Measurements from ENCODE around the gene VIPAS39. TPM values are rescaled to one million over a fixed set of nuclear protein-coding genes. Genes with fewer than 3 reads are reported as not detected.

The VIPAS39 gene
- total RNA-seq, 1 donor from 2014 or later = 15.3 TPM

DNA sequence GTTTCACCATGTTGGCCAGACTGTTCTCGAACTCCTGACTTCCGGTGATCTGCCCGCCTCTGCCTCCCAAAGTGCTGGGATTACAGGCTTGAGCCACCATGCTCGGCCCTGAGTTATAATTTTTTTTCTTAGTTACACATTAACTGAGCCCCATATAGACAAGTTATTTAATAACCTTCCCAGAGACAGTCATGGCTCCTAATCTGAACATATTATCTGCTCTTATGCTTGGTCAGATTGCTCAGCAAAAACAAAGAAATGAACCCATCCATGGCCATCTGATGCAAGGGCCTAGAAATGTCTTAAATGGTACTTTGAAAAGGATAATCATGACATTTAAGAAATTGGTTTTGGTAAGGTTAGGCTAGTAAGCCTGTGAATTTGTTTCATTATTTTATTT, 67.2 kb downstream of the VIPAS39 start:
- Mint-ChIP-seq H3K27ac (no peak overlapping the region), H3K4me3 (no peak overlapping the region), H3K9me3 (no peaks in the 10 kb centered on the region), H3K27me3 (no peaks in the 10 kb centered on the region), H3K4me1 (no peaks in the 10 kb centered on the region), H3K36me3 (ENCODE audit: low read depth) (no peaks in the 10 kb centered on the region)
- ChIA-PET POLR2A (no interaction called here), CTCF (no interaction called here)
- intact Hi-C loops (cut with micrococcal nuclease) = no loop called here
- ATAC-seq (ENCODE audit: low read depth) (no peak), DNase-seq (no peak)
- TF ChIP-seq, protein P1, sequence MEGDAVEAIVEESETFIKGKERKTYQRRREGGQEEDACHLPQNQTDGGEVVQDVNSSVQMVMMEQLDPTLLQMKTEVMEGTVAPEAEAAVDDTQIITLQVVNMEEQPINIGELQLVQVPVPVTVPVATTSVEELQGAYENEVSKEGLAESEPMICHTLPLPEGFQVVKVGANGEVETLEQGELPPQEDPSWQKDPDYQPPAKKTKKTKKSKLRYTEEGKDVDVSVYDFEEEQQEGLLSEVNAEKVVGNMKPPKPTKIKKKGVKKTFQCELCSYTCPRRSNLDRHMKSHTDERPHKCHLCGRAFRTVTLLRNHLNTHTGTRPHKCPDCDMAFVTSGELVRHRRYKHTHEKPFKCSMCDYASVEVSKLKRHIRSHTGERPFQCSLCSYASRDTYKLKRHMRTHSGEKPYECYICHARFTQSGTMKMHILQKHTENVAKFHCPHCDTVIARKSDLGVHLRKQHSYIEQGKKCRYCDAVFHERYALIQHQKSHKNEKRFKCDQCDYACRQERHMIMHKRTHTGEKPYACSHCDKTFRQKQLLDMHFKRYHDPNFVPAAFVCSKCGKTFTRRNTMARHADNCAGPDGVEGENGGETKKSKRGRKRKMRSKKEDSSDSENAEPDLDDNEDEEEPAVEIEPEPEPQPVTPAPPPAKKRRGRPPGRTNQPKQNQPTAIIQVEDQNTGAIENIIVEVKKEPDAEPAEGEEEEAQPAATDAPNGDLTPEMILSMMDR (IDR thresholded peaks at IDR 0.05) = no peak

DNA sequence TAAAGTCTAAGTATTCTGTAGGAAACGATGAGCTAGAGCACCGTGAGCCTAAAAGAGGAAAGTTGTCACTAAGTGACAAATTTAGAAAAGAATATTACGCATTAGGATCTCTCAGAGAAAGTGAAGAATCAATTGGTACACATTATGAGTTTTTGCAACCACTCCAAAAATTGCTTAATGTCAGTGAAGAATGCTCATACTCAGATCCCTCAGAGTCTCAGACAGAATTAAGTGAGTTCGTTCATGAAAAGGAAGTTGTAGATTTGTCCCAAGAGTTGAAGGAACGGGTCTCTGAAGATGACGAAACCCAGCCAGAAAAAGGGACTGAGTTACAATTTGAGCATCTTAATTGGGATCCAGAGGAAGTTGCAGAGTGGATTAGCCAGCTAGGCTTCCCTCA, 78.7 kb downstream of the VIPAS39 start:
- TF ChIP-seq, protein P1 (IDR thresholded peaks at IDR 0.05) = no peak
- ChIA-PET POLR2A (no interaction called here), CTCF (no interaction called here)
- H3K36me3 Mint-ChIP-seq (ENCODE audit: low read depth) = peaks cover 6% of the 10 kb centered on the region
- H3K4me3 Mint-ChIP-seq = no peak overlapping the region
- H3K27me3 Mint-ChIP-seq = no peaks in the 10 kb centered on the region
- H3K4me1 Mint-ChIP-seq = peaks cover 23% of the 10 kb centered on the region
- DNase-seq (no peak), ATAC-seq (ENCODE audit: low read depth) (no peak)
- H3K9me3 Mint-ChIP-seq = peaks cover 3% of the 10 kb centered on the region
- intact Hi-C loops (cut with micrococcal nuclease) = loop anchor here (5.0 kb wide), 5 partner anchors 196 to 566 kb away; partner anchors contain the start of genes ANGEL1, CIPC, IRF2BPL and SNW1
- no peak overlapping the region for H3K27ac Mint-ChIP-seq

DNA sequence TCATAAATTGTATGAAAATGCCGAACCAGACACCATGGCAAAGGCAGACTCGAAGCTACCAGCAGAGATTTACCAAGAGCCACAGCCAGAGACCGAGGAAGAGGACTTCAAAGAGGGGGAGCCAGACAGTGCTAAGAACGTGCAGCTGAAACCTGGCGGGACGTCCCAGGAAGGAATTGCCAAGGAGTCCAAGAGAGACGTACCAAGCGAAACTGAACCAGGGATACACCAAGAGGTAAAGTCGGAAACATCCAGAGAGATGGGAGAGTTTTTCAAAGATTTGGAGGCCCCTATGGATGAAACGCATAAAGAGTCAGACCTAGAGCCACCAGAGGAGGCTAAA, 79.9 kb downstream of the VIPAS39 start:
- Mint-ChIP-seq H3K27ac (no peak overlapping the region), H3K4me1 (peaks cover 34% of the 10 kb centered on the region), H3K36me3 (ENCODE audit: low read depth) (peaks cover 6% of the 10 kb centered on the region), H3K27me3 (no peaks in the 10 kb centered on the region), H3K9me3 (peaks cover 3% of the 10 kb centered on the region), H3K4me3 (no peak overlapping the region)
- no peak for ATAC-seq (ENCODE audit: low read depth)
- ChIA-PET POLR2A (interaction anchor here (0.6 to 7.4 kb wide), 14 partner anchors 10 to 490 kb away, joined by 3 to 96 read pairs (median 4); partner anchors contain the start of genes AHSA1, GSTZ1, POMT2 and SNW1), CTCF (interaction anchor here (1.0 to 1.5 kb wide), 6 partner anchors 13 to 63 kb away, joined by 3 to 10 read pairs (median 4); partner anchors contain the start of genes GSTZ1 and POMT2)
- intact Hi-C loops (cut with micrococcal nuclease) = loop anchor here (1.0 to 5.0 kb wide), 9 partner anchors 29 to 565 kb away; partner anchors contain the start of genes ANGEL1, CIPC, GSTZ1 and IRF2BPL
- TF ChIP-seq, protein P1 (IDR thresholded peaks at IDR 0.05) = no peak
- no peak for DNase-seq

DNA sequence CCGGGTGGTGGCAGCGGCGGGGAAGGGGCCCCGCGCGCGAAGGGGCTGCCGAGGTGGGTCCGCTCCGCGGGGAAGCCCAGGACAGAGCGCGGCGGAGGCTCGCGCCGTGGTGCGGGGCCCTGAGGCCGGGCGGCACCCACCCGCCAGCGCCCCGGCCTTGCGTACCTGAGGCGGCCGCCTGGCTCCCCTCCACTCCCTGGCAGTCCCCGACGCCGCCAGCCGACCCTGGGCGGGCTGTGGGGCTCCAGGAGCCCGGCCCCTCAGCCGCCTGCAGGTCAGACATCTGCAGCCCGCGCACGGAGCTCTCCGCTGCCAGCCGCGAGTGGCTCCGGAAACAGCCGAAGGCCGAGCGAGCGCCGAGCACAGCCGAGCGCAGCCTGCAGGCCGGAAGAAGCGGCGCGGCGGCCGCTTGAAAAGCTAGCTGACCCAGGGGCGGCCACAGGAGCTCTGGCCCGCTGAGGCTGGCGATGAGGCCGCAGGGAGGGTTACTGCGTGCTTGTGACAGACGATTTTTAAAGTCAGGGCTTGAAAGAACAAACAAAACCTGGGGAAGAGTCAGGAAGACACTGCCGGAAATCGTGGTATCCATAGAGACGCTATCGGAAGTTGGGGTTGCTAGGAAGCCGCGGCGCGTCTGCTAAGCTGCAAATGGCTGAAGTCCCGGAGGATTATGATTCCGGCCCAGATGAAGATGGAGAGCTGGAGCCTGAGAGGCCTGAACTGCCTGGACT, 80.5 kb downstream of the VIPAS39 start, which contains the start of the genes SAMD15 and TMED8:
TSS of gene SAMD15 (plus strand) at position 609 of the 731 bp plus-strand sequence. CDS start at position 649, 40 bp downstream.
TSS of gene TMED8 (minus strand) at position 324 of the 731 bp plus-strand sequence. CDS start at position 283, 41 bp downstream.
- intact Hi-C loops (cut with micrococcal nuclease) = loop anchor here (1.0 to 5.0 kb wide), 10 partner anchors 29 to 565 kb away; partner anchors contain the start of genes ANGEL1, CIPC, GSTZ1 and IRF2BPL
- Mint-ChIP-seq H3K27ac (peak within 1 kb of the TSS; percentile 93), H3K9me3 (peaks cover 3% of the 10 kb centered on the region), H3K4me1 (peaks cover 39% of the 10 kb centered on the region), H3K36me3 (ENCODE audit: low read depth) (peaks cover 6% of the 10 kb centered on the region), H3K4me3 (peak within 1 kb of the TSS; percentile 93), H3K27me3 (no peaks in the 10 kb centered on the region)
- ChIA-PET POLR2A (interaction anchor here (0.6 to 7.4 kb wide), 16 partner anchors 9 to 490 kb away, joined by 3 to 96 read pairs (median 4); partner anchors contain the start of genes AHSA1, GSTZ1, POMT2 and SNW1), CTCF (interaction anchor here (1.0 to 1.5 kb wide), 6 partner anchors 13 to 63 kb away, joined by 3 to 10 read pairs (median 4); partner anchors contain the start of genes GSTZ1 and POMT2)
- TF ChIP-seq, protein P1 (IDR thresholded peaks at IDR 0.05) = no peak
- DNase-seq = peak; percentile 85
- peak; percentile 89 for ATAC-seq (ENCODE audit: low read depth)

Other genes with a start within 250 kb of the VIPAS39 start
- not detected in 2 replicates for gene NGB, start 186.4 kb downstream of the VIPAS39 start, total RNA-seq
- 28.7 and 30.8 TPM in 2 replicates for gene POMT2, start 136.7 kb downstream of the VIPAS39 start, total RNA-seq
- 17.5 and 22.2 TPM in 2 replicates for gene GSTZ1, start 136.6 kb downstream of the VIPAS39 start, total RNA-seq
- gene TMED8, start 80.5 kb downstream of the VIPAS39 start, total RNA-seq = 29.9 and 31.3 TPM in 2 replicates
- 0.71 and 1.00 TPM in 2 replicates for gene SAMD15, start 80.2 kb downstream of the VIPAS39 start, total RNA-seq
- gene NOXRED1, start 34.1 kb downstream of the VIPAS39 start, total RNA-seq = 0.27 and 1.0 TPM in 2 replicates
- gene AHSA1, start 492 bp upstream of the VIPAS39 start, total RNA-seq = 169 and 175 TPM in 2 replicates
- gene ISM2, start 41.2 kb upstream of the VIPAS39 start, total RNA-seq = 0.07 TPM in 1 of 2 replicates, not detected in the other
- 34.1 and 43.8 TPM in 2 replicates for gene SPTLC2, start 159.0 kb upstream of the VIPAS39 start, total RNA-seq